ENCODE measurements around the gene BEST4.
A peak's percentile ranks its signal among the peaks of the same experiment; 100 is the strongest.

BEST4 gene

DNA sequence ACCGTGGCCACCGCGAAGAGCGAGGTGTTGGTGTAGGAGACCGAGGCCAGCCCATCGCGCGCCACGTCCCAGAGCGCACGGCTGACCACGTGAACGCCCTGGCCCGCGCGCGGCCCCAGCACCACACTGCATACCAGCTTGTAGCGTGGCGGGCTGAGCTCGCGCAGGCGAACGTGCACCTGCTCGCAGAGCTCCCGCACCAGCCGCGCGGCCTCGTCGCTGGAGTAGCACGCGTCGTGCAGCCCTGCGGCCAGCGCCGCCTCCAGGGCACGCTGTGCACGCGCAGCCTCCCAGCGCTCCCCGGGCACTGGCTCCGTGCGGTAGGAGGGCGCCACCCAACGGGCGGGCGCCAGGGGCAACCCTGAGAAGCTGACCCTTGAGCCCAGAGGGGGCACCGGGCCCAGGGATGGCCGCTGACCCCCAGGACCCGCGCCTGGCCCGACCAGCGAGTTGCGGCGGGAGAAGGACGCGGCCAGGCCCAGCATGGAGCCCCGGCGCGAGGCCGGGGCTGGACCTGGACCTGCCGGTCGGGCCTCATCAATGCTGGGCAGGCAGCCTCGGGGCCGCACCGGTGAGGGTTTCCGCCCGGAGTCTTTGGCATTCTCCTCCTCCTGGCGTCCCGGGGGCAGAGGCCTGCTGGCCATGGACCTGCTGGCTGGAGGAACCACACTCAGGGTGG lies 18.2 kb upstream of the BEST4 start:
- no peaks in the 10 kb centered on the region for H3K9me3 ChIP-seq (ENCODE audit: severe bottlenecking)
- TF ChIP-seq, protein P1, sequence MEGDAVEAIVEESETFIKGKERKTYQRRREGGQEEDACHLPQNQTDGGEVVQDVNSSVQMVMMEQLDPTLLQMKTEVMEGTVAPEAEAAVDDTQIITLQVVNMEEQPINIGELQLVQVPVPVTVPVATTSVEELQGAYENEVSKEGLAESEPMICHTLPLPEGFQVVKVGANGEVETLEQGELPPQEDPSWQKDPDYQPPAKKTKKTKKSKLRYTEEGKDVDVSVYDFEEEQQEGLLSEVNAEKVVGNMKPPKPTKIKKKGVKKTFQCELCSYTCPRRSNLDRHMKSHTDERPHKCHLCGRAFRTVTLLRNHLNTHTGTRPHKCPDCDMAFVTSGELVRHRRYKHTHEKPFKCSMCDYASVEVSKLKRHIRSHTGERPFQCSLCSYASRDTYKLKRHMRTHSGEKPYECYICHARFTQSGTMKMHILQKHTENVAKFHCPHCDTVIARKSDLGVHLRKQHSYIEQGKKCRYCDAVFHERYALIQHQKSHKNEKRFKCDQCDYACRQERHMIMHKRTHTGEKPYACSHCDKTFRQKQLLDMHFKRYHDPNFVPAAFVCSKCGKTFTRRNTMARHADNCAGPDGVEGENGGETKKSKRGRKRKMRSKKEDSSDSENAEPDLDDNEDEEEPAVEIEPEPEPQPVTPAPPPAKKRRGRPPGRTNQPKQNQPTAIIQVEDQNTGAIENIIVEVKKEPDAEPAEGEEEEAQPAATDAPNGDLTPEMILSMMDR (IDR thresholded peaks at IDR 0.05; ENCODE audit: low read depth, low read length), result no peak
- no peak overlapping the region for H3K27ac ChIP-seq
- no peaks in the 10 kb centered on the region for H3K27me3 ChIP-seq (ENCODE audit: insufficient read depth, low read depth, severe bottlenecking)
- H3K36me3 ChIP-seq, result peaks cover 55% of the 10 kb centered on the region
- no peak overlapping the region for H3K4me3 ChIP-seq (ENCODE audit: low read depth, low read length)
- no peak for DNase-seq

DNA sequence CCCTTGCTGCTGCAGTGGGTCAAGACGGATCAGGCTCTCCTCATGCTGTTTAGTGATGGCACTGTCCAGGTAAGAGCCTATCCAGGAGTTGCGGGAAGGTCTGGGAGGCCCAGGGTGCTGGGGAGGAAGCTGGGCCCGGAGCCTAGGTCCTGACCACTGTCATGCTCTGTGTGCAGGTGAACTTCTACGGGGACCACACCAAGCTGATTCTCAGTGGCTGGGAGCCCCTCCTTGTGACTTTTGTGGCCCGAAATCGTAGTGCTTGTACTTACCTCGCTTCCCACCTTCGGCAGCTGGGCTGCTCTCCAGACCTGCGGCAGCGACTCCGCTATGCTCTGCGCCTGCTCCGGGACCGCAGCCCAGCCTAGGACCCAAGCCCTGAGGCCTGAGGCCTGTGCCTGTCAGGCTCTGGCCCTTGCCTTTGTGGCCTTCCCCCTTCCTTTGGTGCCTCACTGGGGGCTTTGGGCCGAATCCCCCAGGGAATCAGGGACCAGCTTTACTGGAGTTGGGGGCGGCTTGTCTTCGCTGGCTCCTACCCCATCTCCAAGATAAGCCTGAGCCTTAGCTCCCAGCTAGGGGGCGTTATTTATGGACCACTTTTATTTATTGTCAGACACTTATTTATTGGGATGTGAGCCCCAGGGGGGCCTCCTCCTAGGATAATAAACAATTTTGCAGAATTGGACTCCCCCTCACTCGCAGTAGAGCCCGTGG lies 17.5 kb upstream of the BEST4 start:
- no peaks in the 10 kb centered on the region for H3K9me3 ChIP-seq (ENCODE audit: severe bottlenecking)
- TF ChIP-seq, protein P1 (IDR thresholded peaks at IDR 0.05; ENCODE audit: low read depth, low read length), result no peak
- DNase-seq, result no peak
- no peak overlapping the region for H3K27ac ChIP-seq
- no peak overlapping the region for H3K4me3 ChIP-seq (ENCODE audit: low read depth, low read length)
- H3K36me3 ChIP-seq, result peaks cover 55% of the 10 kb centered on the region
- H3K27me3 ChIP-seq (ENCODE audit: insufficient read depth, low read depth, severe bottlenecking), result no peaks in the 10 kb centered on the region

DNA sequence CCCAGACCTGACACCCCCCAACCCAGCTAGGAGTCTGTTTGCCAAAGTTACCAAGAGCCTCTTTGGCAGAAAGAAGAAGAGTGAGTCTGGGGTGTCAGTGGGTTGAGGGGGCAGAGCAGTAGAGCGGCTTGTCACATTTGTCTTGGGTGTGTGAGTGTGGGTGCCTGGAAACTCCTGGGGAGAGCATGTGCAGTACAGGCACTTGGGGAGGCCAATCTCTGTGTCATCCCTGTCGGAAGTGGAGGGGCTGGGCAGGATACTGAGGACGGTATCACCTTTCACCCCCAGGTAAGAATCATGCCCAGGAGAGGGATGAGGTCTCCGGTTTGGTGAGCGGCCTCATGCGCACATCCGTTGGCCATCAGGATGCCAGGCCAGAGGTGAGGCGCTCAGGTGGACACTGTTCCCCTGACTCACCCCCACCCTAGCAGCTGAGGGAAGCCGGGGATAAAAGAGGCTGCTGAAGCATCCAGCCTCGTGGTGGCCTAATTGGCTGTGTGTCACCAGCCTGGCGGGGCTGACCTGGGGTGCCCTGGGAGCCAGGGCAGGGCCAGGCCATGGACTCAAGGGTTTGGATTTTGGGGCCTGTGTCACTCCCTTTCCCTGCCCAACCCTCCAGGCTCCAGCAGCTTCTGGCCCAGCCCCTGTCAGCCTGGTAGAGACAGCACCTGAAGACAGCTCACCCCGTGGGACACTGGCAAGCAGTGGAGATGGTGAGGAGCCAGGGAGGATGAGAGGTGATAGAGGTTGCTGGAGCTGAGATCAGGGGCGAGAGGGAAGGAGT lies 15.5 kb upstream of the BEST4 start:
- H3K9me3 ChIP-seq (ENCODE audit: severe bottlenecking), result no peaks in the 10 kb centered on the region
- no peaks in the 10 kb centered on the region for H3K27me3 ChIP-seq (ENCODE audit: insufficient read depth, low read depth, severe bottlenecking)
- peaks cover 53% of the 10 kb centered on the region for H3K36me3 ChIP-seq
- TF ChIP-seq, protein P1 (IDR thresholded peaks at IDR 0.05; ENCODE audit: low read depth, low read length), result no peak
- DNase-seq, result no peak
- H3K4me3 ChIP-seq (ENCODE audit: low read depth, low read length), result no peak overlapping the region
- H3K27ac ChIP-seq, result peak overlapping the region; percentile 72; the same call in 1 of the 2 replicates

DNA sequence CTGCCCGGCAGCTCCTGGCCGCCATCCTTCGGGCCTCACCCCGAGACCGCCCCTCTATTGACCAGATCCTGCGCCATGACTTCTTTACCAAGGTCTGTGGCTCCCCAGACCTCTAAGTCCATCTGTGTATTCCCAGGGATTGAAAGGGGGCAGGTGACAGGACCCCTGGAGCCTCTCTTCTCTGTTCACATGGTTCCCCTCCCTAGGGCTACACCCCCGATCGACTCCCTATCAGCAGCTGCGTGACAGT lies 15.0 kb upstream of the BEST4 start:
- TF ChIP-seq, protein P1 (IDR thresholded peaks at IDR 0.05; ENCODE audit: low read depth, low read length), result no peak
- no peak for DNase-seq
- Histone ChIP-seq H3K4me3 (ENCODE audit: low read depth, low read length) (no peak overlapping the region), H3K9me3 (ENCODE audit: severe bottlenecking) (no peaks in the 10 kb centered on the region), H3K27me3 (ENCODE audit: insufficient read depth, low read depth, severe bottlenecking) (no peaks in the 10 kb centered on the region), H3K36me3 (peaks cover 53% of the 10 kb centered on the region), H3K27ac (peak overlapping the region; percentile 72)

DNA sequence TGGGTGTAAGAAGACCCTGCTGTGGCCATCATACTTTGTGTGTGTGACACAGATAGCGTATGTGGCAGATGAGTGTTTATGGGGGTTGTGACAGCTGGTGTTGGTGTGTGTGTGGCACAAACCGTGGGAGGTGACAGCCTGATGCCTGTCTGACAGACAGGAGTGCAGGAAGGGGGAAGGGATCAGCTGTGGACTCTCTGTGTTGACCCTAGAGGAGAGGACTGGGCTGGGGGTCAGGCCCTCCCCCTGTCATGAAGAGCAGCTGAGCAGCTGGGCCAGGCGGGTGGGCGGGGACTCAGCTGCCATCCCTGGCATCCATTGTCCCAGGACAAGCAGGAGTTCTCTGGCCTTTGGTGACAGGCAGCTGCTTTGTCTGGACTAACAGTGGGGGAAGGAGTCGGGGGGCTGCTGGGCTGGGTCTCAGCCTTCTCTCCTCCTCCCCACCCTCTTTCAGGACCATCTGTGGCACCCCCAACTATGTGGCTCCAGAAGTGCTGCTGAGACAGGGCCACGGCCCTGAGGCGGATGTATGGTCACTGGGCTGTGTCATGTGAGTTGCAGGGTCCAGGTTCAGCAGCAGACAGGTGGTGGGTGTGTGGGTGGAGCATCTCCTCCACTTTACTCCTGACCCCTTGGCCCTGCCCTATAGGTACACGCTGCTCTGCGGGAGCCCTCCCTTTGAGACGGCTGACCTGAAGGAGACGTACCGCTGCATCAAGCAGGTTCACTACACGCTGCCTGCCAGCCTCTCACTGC lies 14.5 kb upstream of the BEST4 start:
- Histone ChIP-seq H3K36me3 (peaks cover 53% of the 10 kb centered on the region), H3K27me3 (ENCODE audit: insufficient read depth, low read depth, severe bottlenecking) (no peaks in the 10 kb centered on the region), H3K9me3 (ENCODE audit: severe bottlenecking) (no peaks in the 10 kb centered on the region), H3K27ac (peak overlapping the region; percentile 72), H3K4me3 (ENCODE audit: low read depth, low read length) (no peak overlapping the region)
- peak; percentile 50 for DNase-seq
- TF ChIP-seq, protein P1 (IDR thresholded peaks at IDR 0.05; ENCODE audit: low read depth, low read length), result no peak
